ENCODE measurements around the gene OTOG. TPM values are rescaled to one million over a fixed set of nuclear protein-coding genes. Genes with fewer than 3 reads are reported as not detected.

The OTOG gene
- total and polyA plus RNA-seq, 12 donors = not detected

DNA sequence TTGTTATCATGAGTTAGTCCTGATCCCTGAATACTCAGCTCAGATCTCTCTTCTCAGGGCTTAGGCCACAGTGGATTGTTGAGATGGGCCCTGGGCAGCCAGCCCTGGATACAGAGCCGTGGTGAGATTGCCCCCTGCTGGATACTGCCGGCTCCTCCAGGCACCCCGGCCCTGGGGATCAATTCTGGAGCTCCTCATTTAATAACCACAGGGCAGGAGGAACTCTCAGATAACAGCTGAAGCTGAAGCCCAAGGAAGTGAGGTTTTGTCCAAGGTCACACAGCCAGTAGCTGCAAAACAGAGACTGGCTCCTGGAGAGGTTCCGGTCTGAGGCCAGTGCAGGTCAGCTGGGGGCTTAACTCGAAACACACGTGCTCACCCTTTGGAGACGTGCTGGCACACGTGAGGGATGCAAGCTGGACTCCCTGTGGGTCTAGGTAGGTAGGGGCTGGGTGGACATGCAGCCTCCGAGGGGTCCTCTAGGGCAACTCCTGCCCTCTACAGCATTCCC, 18.8 kb upstream of the OTOG start:
- intact Hi-C loops (cut with DNase I) = loop anchor here in 1 of 2 donors (5.0 kb wide), 1 partner anchor 146 kb away; no protein-coding TSS in a partner anchor

DNA sequence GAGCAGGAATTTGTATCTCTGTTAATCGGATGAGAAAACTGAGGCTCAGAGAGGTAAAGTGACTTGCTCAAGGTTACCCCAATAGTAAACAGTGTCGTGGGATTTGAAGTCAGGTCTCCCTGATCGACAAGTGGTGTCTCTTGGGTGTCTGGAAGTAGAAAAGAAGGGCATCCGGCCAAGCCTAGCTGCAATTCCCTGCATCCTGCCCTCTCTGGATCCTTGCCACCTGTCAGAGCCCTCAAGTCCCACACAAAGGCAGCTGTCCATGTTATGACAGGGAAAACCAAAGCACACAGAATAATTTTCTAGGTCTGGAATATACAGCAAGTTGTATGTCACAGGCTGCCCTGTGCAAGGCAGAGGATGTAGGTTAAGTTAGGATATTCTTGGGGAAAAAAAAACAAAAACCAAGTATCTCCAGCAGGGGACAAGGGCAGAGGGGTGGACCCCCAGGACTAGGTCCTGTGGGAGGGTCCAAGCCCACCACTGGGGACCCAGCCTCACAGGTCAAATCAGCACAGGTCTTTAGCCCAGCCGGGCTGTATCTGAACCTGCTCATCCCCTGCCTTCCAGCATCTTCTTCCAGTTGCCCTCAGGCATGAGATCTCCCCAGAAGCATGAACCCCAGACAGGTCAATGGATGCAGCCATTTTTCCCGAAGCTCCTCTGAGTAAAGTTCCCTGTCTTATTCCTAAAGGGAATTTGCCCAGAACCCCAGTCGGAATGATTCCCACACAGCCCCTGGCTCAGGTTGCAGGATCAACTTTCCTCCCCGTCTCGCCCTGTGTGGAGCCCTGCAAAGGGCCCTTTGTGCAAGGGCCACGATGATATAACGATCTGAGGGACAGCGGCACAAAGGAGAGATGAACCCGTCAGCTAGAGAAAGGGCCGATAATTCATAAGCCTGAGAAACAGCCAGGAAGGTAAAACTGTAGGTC, 17.9 kb upstream of the OTOG start:
- intact Hi-C loops (cut with DNase I) = loop anchor here in 1 of 2 donors (5.0 kb wide), 1 partner anchor 147 kb away; no protein-coding TSS in a partner anchor
- 64 to 76% (median 66%) methylated on average over 12 to 14 of the region's 14 CpGs for WGBS, 4 donors
- no peaks in the 10 kb centered on the region for H3K9me3 ChIP-seq (replicated peaks in 1 of 3)
- H3K4me1 ChIP-seq (replicated peaks in 1 of 2) = no peaks in the 10 kb centered on the region
- peak in 2 of 7 donors; percentile 30 to 31 for DNase-seq
- no peak overlapping the region for H3K27ac ChIP-seq
- no peak for TF ChIP-seq POLR2A (IDR thresholded peaks at IDR 0.05)
- TF ChIP-seq, protein P1, sequence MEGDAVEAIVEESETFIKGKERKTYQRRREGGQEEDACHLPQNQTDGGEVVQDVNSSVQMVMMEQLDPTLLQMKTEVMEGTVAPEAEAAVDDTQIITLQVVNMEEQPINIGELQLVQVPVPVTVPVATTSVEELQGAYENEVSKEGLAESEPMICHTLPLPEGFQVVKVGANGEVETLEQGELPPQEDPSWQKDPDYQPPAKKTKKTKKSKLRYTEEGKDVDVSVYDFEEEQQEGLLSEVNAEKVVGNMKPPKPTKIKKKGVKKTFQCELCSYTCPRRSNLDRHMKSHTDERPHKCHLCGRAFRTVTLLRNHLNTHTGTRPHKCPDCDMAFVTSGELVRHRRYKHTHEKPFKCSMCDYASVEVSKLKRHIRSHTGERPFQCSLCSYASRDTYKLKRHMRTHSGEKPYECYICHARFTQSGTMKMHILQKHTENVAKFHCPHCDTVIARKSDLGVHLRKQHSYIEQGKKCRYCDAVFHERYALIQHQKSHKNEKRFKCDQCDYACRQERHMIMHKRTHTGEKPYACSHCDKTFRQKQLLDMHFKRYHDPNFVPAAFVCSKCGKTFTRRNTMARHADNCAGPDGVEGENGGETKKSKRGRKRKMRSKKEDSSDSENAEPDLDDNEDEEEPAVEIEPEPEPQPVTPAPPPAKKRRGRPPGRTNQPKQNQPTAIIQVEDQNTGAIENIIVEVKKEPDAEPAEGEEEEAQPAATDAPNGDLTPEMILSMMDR (IDR thresholded peaks at IDR 0.05) = no peak
- no peaks in the 10 kb centered on the region for H3K27me3 ChIP-seq
- H3K36me3 ChIP-seq (replicated peaks in 1 of 2) = no peaks in the 10 kb centered on the region
- H3K4me3 ChIP-seq = no peak overlapping the region

More for the DNA sequence above, 18.8 kb upstream of the OTOG start:
- H3K9me3 ChIP-seq (replicated peaks in 1 of 3) = no peaks in the 10 kb centered on the region
- no peaks in the 10 kb centered on the region for H3K27me3 ChIP-seq
- WGBS, 4 donors = 42 to 62% (median 51%) methylated on average over 3 to 9 of the region's 9 CpGs
- no peak for TF ChIP-seq POLR2A (IDR thresholded peaks at IDR 0.05)
- TF ChIP-seq, protein P1 (IDR thresholded peaks at IDR 0.05) = peak; percentile 66 to 78 (median 73)
- H3K4me1 ChIP-seq (replicated peaks in 1 of 2) = no peaks in the 10 kb centered on the region
- H3K36me3 ChIP-seq (replicated peaks in 1 of 2) = no peaks in the 10 kb centered on the region
- no peak overlapping the region for H3K4me3 ChIP-seq
- DNase-seq = peak; percentile 37 to 80 (median 75)
- H3K27ac ChIP-seq = no peak overlapping the region

DNA sequence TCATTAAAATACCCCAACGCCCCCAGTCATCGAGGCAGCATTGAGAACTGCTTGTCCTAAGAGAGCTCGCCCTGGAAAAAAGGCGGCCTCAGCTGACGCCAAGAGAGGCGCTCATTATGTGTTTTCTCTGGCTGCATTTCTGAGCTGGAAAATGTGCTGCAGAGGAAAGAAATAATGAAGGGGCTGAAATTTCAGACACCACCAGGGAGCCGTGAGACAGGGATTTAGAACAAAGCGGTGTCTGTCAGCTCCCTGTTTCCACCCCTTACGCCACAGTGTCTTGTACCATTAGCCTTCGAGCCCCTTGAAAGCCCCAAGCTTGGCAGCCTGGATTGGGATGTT, 17.2 kb upstream of the OTOG start:
- H3K36me3 ChIP-seq (replicated peaks in 1 of 2) = no peaks in the 10 kb centered on the region
- H3K27me3 ChIP-seq = no peaks in the 10 kb centered on the region
- TF ChIP-seq, protein P1 (IDR thresholded peaks at IDR 0.05) = no peak
- no peak for TF ChIP-seq POLR2A (IDR thresholded peaks at IDR 0.05)
- no peak for DNase-seq
- H3K27ac ChIP-seq = no peak overlapping the region
- intact Hi-C loops (cut with DNase I) = loop anchor here in 1 of 2 donors (5.0 kb wide), 1 partner anchor 148 kb away; no protein-coding TSS in a partner anchor
- no peak overlapping the region for H3K4me3 ChIP-seq
- H3K4me1 ChIP-seq (replicated peaks in 1 of 2) = no peaks in the 10 kb centered on the region
- H3K9me3 ChIP-seq (replicated peaks in 1 of 3) = no peaks in the 10 kb centered on the region
- 71 to 76% (median 72%) methylated on average over 10 of the region's 10 CpGs for WGBS, 4 donors

DNA sequence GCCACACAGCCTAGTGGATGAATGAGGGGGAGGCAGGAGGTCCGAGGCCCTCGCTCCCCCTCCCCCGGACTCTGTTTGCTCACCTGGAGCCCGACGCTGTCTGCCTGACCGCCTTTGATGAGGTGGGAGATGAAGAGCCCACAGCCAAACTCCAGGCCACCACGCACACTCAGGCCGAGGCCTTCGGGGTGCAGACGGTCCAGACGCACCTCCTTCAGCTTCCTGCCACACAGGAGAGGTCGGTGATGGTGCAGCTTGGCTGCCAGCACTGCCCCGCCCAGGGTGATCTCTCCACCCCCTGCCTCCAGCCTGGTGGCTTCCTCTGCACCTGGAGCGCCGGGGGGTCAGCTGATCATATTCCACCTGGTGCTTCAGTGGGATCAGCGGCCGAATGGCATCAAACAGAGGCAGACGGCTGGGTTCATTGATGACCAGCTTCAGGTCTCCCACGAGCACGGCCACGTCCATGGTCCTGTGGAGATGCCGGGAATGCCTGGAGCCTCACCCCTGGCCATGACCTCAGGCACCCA, 15.9 kb upstream of the OTOG start:
- Histone ChIP-seq H3K9me3 (replicated peaks in 1 of 3) (no peaks in the 10 kb centered on the region), H3K36me3 (replicated peaks in 1 of 2) (no peaks in the 10 kb centered on the region), H3K4me3 (no peak overlapping the region), H3K27me3 (no peaks in the 10 kb centered on the region), H3K4me1 (replicated peaks in 1 of 2) (no peaks in the 10 kb centered on the region), H3K27ac (no peak overlapping the region)
- no peak for DNase-seq
- intact Hi-C loops (cut with DNase I) = no loop called here
- TF ChIP-seq, protein P1 (IDR thresholded peaks at IDR 0.05) = no peak
- TF ChIP-seq POLR2A (IDR thresholded peaks at IDR 0.05) = no peak
- WGBS, 4 donors = 80 to 95% (median 90%) methylated on average over 6 to 22 of the region's 22 CpGs
